Stomach (tissue), 4 donors: Measurements from ENCODE around the gene PHF23.

Experiments used
- CTCF ChIP-seq, 7 experiments: fragments of 450-650 bp in 4 of 7; fragments of 200-600 bp in 3 of 7; sonication (generic) in 3 of 7; IDR thresholded peaks; one replicate each; pipeline ENCODE4 v1.5.1; 2016 to 2019; ENCODE audit warnings: antibody characterized with exemption in 7 of 7, control low read depth in 2 of 7, mild to moderate bottlenecking in 1 of 7
- EP300 ChIP-seq: sonication (generic); formaldehyde crosslinking; IDR thresholded peaks from one replicate; pipeline ENCODE4 v1.6.1; 2017; ENCODE audit warnings: antibody characterized with exemption
- POLR2A ChIP-seq, 4 donors: fragments of 450-650 bp; IDR thresholded peaks; one replicate each; pipeline ENCODE4 v1.6.1; 2016; ENCODE audit warnings: antibody characterized with exemption in 4 of 4, control low read depth in 2 of 4, mild to moderate bottlenecking in 1 of 4, moderate library complexity in 1 of 4
- POLR2AphosphoS5 ChIP-seq, 3 donors: sonication (generic); formaldehyde crosslinking; IDR thresholded peaks; one replicate each; pipeline ENCODE4 v1.6.1; 2016; ENCODE audit warnings: antibody characterized with exemption in 3 of 3

GRCh38 chr17:7256766-7257456 lies 17.7 kb upstream of the PHF23 start:
- TF ChIP-seq POLR2A (IDR thresholded peaks at IDR 0.05) = no peak
- no peak for TF ChIP-seq CTCF (IDR thresholded peaks at IDR 0.05)
- TF ChIP-seq POLR2AphosphoS5 (IDR thresholded peaks at IDR 0.05) = no peak
- no peak for TF ChIP-seq EP300
